HG02938 (cell line): ENCODE data around the gene CBY3.
"Not testable (repeated sequence)": the region's sequence is repeated elsewhere in the genome, so short reads cannot be mapped to it uniquely, and the experiment has no call there.

Source experiments
- ATAC-seq: cut with Tn5 transposase; IDR thresholded peaks from one replicate; pipeline ENCODE4 v1.9.1; 2021; ENCODE audit warnings: mild to moderate bottlenecking, moderate library complexity; ENCODE audit not compliant: unreplicated experiment

Gene CBY3

DNA sequence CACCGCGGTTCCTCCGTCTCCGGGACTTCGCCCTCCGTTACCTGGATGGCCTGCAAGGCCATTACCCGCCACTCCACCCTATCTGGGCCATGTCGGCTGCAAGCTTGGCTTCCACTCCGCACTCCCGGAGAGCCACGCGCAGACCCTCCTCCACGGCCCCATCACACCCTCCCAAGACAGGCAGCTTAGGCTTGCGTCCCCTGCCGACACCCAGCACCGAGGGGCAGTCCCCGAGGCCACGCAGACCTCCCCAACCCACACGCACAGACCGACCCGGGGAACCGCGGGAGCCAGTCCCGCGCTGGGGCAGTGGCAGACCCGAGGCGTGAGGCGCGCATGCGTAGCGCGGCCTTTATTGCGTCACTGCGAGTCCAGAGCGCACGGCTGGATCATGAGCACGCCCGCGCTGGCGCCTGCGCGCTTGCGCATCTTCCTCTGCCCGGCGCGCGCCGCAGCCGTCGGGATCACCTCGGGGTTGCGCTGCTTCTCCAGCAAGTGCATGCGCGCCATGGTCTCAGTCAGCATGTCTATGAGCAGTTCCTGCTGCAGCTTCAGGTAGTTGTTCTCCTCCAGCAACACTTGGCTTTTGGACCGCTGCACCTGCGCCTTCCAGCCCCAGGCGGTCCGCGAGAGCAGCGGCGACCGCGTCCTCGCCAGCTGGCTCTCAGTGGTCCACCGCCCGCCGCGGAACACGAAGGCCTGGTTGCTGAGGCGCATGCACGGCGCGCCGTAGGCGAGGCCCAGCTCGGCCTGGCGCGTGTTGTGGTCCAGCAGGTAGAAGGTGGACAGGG lies 2.4 kb downstream of the CBY3 start:
- peak; percentile 88 for ATAC-seq

GRCh38 chr5:179668391-179668790 lies 12.4 kb downstream of the CBY3 start:
- ATAC-seq: peak; percentile 67

GRCh38 chr5:179661647-179662046 lies 19.2 kb downstream of the CBY3 start:
- ATAC-seq: not testable (repeated sequence)

GRCh38 chr5:179658179-179658856 lies 22.5 kb downstream of the CBY3 start:
- ATAC-seq: peak; percentile 63

DNA sequence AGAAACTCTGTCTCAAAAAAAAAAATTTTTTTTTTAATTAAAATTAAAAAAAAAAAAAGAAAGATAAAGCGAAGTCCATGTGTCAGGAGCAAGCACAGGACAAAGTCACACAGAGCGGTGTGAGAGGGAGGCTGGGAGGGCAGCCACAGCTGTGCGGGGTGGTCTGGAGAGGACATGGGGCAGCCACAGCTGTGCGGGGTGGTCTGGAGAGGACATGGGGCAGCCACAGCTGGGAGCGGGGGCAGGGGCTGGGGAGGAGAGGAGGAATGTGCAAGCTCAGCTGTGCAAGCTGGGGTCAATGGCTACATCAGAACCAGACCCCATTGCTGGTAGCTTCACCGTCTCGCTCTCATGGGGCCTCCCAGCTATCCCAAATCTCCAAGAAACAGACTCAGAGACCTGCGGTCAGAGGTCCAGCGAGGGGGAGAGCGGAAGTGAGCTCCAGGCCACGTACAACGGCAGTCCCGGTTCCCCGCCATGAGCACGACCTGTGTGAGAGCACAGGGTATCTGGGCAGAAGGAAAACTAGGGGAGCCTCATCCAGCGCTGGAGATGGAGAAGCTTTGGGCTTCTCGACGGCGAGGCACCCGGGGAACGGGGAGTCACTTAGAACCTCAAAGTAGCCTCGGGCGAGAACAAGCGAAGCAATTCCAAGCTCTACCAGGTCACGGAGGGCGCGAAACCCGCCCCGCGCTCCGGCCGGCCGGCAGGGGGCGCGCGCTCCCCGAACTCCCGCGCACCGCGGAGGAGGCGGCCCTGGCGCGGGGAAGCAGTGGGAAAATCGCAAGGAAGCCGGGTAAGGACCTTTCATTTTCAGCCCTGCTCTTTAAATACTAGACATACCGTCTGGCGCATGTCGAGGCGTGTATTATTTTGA lies 23.3 kb downstream of the CBY3 start:
- peak; percentile 86 for ATAC-seq

GRCh38 chr5:179653135-179653534 lies 27.7 kb downstream of the CBY3 start:
- not testable (repeated sequence) for ATAC-seq

- not testable (repeated sequence) for ATAC-seq
Observed at GRCh38 chr5:179650245-179650644, 30.6 kb downstream of the CBY3 start.

GRCh38 chr5:179649166-179649703 lies 31.6 kb downstream of the CBY3 start:
- not testable (repeated sequence) for ATAC-seq

GRCh38 chr5:179648410-179648809 lies 32.4 kb downstream of the CBY3 start:
- ATAC-seq: no peak

GRCh38 chr5:179644766-179645165 lies 36.1 kb downstream of the CBY3 start:
- not testable (repeated sequence) for ATAC-seq

DNA sequence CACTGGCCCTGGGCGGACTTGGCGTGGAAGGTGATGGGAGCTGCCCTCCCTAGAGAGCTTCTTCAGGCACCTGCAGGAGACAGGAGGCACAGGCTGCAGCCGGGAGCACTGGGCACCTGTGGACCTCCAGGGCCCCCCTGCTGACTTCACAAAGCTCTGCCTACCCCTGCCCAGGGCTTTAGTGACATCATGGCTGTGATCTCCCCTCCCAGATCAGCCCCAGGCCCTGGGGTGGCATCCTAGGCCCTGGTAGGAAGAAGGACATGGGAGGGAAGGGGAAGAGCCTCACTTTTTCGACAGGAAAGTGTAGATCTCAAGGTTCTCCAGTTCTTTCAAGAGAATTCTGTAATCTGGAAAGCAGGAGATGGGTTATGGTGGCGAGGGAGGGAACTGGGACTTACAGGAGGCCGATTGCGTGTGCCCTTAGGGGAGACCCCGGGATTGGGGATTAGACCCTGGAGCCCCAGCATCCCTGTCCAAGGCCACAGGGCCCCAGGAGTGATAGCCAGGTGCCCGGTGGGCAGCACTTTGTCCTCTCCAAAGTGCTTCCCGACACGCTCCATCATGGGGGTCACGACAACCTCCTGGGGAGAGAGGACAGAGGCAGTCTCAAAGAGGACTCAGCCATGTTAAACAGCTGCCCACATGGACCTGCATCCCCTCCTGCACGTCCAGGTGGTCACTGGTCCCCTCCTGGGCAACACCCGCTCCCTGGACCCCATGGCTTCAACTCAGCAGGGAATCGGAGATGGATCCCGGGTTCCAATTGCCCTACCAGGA lies 37.5 kb downstream of the CBY3 start:
- not testable (repeated sequence) for ATAC-seq

GRCh38 chr5:179642626-179643025 lies 38.2 kb downstream of the CBY3 start:
- not testable (repeated sequence) for ATAC-seq

DNA sequence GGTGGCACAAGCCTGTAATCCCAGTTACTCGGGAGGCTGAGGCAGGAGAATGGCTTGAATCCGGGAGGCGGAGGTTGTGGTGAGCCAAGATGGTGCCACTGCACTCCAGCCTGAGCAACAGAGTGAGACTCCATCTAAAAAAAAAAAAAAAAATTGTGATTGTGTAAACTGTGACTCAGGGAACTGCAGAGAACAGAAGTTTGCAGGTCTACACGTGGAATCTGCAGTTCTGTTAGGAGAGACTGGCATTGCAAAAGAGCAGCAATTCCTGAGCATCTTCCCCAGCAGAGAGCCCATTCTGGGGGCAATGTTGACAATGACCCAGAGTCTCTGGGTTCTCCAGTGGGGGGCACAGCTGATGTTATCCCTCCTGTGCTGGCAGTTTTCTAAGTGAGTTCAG lies 39.1 kb downstream of the CBY3 start:
- ATAC-seq: not testable (repeated sequence)

DNA sequence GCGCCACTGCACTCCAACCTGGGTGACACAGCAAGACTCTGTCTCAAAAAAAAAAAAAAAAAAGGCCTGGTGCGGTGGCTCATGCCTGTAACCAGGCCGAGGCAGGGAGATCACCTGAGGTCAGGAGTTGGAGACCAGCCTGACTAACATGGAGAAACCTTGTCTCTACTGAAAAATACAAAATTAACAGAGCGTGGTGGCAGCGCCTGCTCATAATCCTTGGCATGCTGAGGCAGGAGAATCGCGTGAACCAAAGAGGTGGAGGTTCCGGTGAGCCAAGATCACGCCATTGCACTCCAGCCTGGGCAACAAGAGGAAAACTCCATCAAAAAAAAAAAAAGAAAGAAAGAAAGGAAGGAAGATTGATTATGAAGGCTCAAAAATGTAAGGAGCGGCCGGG lies 41.5 kb downstream of the CBY3 start:
- not testable (repeated sequence) for ATAC-seq

GRCh38 chr5:179634370-179635172 lies 46.3 kb downstream of the CBY3 start:
- peak; percentile 89 for ATAC-seq

DNA sequence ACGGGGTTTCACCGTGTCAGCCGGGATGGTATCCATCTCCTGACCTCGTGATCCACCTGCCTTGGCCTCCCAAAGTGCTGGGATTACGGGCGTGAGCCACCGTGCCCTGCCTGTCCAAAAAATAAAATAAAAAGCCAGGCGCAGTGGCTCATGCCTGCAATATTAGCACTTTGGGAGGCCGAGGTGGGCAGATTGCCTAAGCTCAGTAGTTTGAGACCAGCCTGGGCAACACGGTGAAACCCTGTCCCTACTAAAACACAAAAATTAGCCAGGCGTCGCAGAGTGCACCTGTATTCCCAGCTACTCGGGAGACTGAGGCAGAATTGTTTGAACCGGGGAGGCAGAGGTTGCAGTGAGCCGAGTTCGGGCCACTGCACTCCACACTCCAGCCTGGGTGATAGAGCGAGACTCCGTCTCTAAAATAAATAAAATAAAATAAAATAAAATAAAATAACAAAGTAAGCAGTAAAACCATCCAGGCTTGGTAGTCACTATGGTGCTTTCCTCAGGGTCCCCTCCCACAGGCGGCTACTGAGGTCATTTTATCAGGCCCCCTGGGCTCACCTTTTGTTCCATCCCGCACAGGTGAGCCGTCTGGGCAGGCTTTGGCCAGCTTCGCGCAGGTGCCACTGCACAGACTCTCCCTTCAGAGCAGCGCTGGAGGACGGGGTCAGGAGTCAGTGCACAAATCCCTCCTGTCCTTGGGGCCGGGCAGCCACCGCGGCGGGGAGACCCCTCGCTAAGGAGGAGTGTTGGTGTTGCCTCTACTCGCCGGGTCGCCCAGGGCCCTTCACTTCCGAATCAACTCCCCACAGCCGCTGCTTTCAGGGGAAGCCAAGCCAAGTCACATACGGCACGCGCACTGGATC lies 47.1 kb downstream of the CBY3 start:
- peak; percentile 49 for ATAC-seq
